ENCODE measurements around the gene SH3D21.

- TF ChIP-seq POLR2A (IDR thresholded peaks at IDR 0.05) (no peak), POLR2AphosphoS5 (IDR thresholded peaks at IDR 0.05) (no peak), CTCF (IDR thresholded peaks at IDR 0.05) (no peak)
These were observed 48.3 kb downstream of the SH3D21 start for GRCh38 chr1:36354486-36354885.
